HEK293T (cell line): ENCODE measurements around the gene CELF2.
A peak's percentile ranks its signal among the peaks of the same experiment; 100 is the strongest.

ENCODE experiments used
- CTCF ChIA-PET: fragments of 350-600 bp; formaldehyde crosslinking; extraction: SDS; loops from one replicate; lab custom pipeline; 2021; ENCODE audit warnings: antibody characterized with exemption, inconsistent platforms; lab: Yijun Ruan, JAX
- POLR2A ChIA-PET: fragments of 350-600 bp; formaldehyde crosslinking; extraction: SDS; loops from one replicate; lab custom pipeline; 2020; ENCODE audit warnings: antibody characterized with exemption, inconsistent platforms; lab: Yijun Ruan, JAX
- DNase-seq: peaks from one replicate; pipeline ENCODE4 v3.0.0; 2012; ENCODE audit warnings: mixed read lengths; ENCODE audit errors: extremely low spot score
- ARNT ChIP-seq: fragments of 450-650 bp; IDR thresholded peaks from 2 replicates; pipeline ENCODE4 v1.6.1; 2017; ENCODE audit warnings: mild to moderate bottlenecking
- BHLHE40 ChIP-seq: fragments of 450-650 bp; IDR thresholded peaks from 2 replicates; pipeline ENCODE4 v1.6.1; 2016; ENCODE audit warnings: mild to moderate bottlenecking, moderate library complexity, borderline replicate concordance
- CTBP1 ChIP-seq: fragments of 450-650 bp; IDR thresholded peaks from 2 replicates; pipeline ENCODE4 v1.6.1; 2016; ENCODE audit warnings: borderline replicate concordance
- ELF4 ChIP-seq: fragments of 450-650 bp; IDR thresholded peaks from 2 replicates; pipeline ENCODE4 v1.6.1; 2017; ENCODE audit warnings: antibody characterized with exemption
- FOXA1 ChIP-seq: fragments of 450-650 bp; IDR thresholded peaks from 2 replicates; pipeline ENCODE4 v1.6.1; 2016; ENCODE audit warnings: mild to moderate bottlenecking
- FOXK2 ChIP-seq: fragments of 450-650 bp; IDR thresholded peaks from 2 replicates; pipeline ENCODE4 v1.6.1; 2016; ENCODE audit warnings: mild to moderate bottlenecking
- FOXM1 ChIP-seq: fragments of 450-650 bp; IDR thresholded peaks from 2 replicates; pipeline ENCODE4 v1.6.1; 2017; ENCODE audit warnings: mild to moderate bottlenecking, borderline replicate concordance
- HDGF ChIP-seq: fragments of 450-650 bp; IDR thresholded peaks from 2 replicates; pipeline ENCODE4 v1.6.1; 2017; ENCODE audit warnings: antibody characterized with exemption, borderline replicate concordance
- L3MBTL2 ChIP-seq: fragments of 450-650 bp; conservative IDR thresholded peaks from 2 replicates; pipeline ENCODE4 v1.6.1; 2016; ENCODE audit warnings: mild to moderate bottlenecking
- LEF1 ChIP-seq: fragments of 450-650 bp; IDR thresholded peaks from 2 replicates; pipeline ENCODE4 v1.6.1; 2017; ENCODE audit warnings: mild to moderate bottlenecking, borderline replicate concordance
- NFRKB ChIP-seq: fragments of 450-650 bp; IDR thresholded peaks from 2 replicates; pipeline ENCODE4 v1.6.1; 2016; ENCODE audit warnings: mild to moderate bottlenecking, moderate library complexity
- PKNOX1 ChIP-seq: fragments of 450-650 bp; IDR thresholded peaks from 2 replicates; pipeline ENCODE4 v1.6.1; 2016
- SP1 ChIP-seq: fragments of 450-650 bp; IDR thresholded peaks from 2 replicates; pipeline ENCODE4 v1.6.1; 2017
- SUZ12 ChIP-seq: fragments of 450-650 bp; IDR thresholded peaks from 2 replicates; pipeline ENCODE4 v1.6.1; 2016; ENCODE audit warnings: mild to moderate bottlenecking
- TARDBP ChIP-seq: fragments of 450-650 bp; IDR thresholded peaks from 2 replicates; pipeline ENCODE4 v1.6.1; 2016
- ZNF384 ChIP-seq: fragments of 450-650 bp; IDR thresholded peaks from 2 replicates; pipeline ENCODE4 v1.6.1; 2016

CELF2 gene

GRCh38 chr10:11017000-11017569, 587 bp upstream of the CELF2 start:
- ChIA-PET POLR2A (interaction anchor here (0.7 to 2.7 kb wide), 5 partner anchors 10 to 1150 kb away, joined by 3 to 14 read pairs (median 6); no protein-coding TSS in a partner anchor), CTCF (no interaction called here)
- no peak for DNase-seq
- TF ChIP-seq NFRKB: no peak
- peak; percentile 43 for TF ChIP-seq PKNOX1

- peak; percentile 14 for DNase-seq
- ChIA-PET CTCF (interaction anchor here (0.6 kb wide), 1 partner anchor 39 kb away, joined by 3 read pairs; no protein-coding TSS in a partner anchor), POLR2A (interaction anchor here (0.8 to 2.7 kb wide), 4 partner anchors 12 to 246 kb away, joined by 3 to 14 read pairs (median 6); no protein-coding TSS in a partner anchor)
- TF ChIP-seq FOXM1 (no peak), ZNF384 (no peak), ARNT (no peak), ELF4 (no peak), FOXA1 (no peak), SUZ12 (no peak), L3MBTL2 (no peak), PKNOX1 (no peak), FOXK2 (no peak), NFRKB (no peak), TARDBP (no peak), BHLHE40 (no peak), LEF1 (no peak), SP1 (no peak), HDGF (no peak), CTBP1 (no peak)
Measured at GRCh38 chr10:11018432-11018841, 765 bp downstream of the CELF2 start.

- ChIA-PET CTCF (interaction anchor here (0.6 kb wide), 1 partner anchor 39 kb away, joined by 3 read pairs; no protein-coding TSS in a partner anchor), POLR2A (interaction anchor here (0.8 to 2.7 kb wide), 4 partner anchors 11 to 246 kb away, joined by 3 to 14 read pairs (median 6); no protein-coding TSS in a partner anchor)
- no peak for TF ChIP-seq LEF1
- no peak for TF ChIP-seq BHLHE40
- TF ChIP-seq FOXM1: no peak
- no peak for TF ChIP-seq ZNF384
- DNase-seq: no peak
Measured at GRCh38 chr10:11018855-11019631, 1.4 kb downstream of the CELF2 start.

GRCh38 chr10:11019724-11020547, 2.3 kb downstream of the CELF2 start:
- DNase-seq: no peak
- POLR2A ChIA-PET: interaction anchor here (1.3 to 2.7 kb wide), 2 partner anchors 15 to 129 kb away, joined by 3 to 14 read pairs; no protein-coding TSS in a partner anchor
- CTCF ChIA-PET: no interaction called here
- no peak for TF ChIP-seq FOXK2
- TF ChIP-seq BHLHE40: no peak
- TF ChIP-seq SUZ12: no peak
- TF ChIP-seq SP1: no peak
- no peak for TF ChIP-seq TARDBP
- no peak for TF ChIP-seq ARNT
- TF ChIP-seq FOXM1: no peak
- TF ChIP-seq NFRKB: no peak
- no peak for TF ChIP-seq FOXA1
- no peak for TF ChIP-seq ELF4
- no peak for TF ChIP-seq HDGF
- no peak for TF ChIP-seq PKNOX1

- CTCF ChIA-PET: interaction anchor here (0.6 kb wide), 1 partner anchor 100 kb away, joined by 5 read pairs; no protein-coding TSS in a partner anchor
- DNase-seq: no peak
- no peak for TF ChIP-seq FOXK2
- no peak for TF ChIP-seq ELF4
- no peak for TF ChIP-seq ZNF384
- POLR2A ChIA-PET: interaction anchor here (2.4 kb wide), 1 partner anchor 12 kb away, joined by 8 read pairs; no protein-coding TSS in a partner anchor
Measured at GRCh38 chr10:11020548-11020942, 2.9 kb downstream of the CELF2 start.

GRCh38 chr10:11022213-11022612, 4.5 kb downstream of the CELF2 start:
- ChIA-PET POLR2A (interaction anchor here (0.9 to 2.4 kb wide), 2 partner anchors 11 to 103 kb away, joined by 3 to 8 read pairs; no protein-coding TSS in a partner anchor), CTCF (no interaction called here)
- TF ChIP-seq CTBP1 (no peak), LEF1 (no peak), FOXK2 (no peak), ARNT (no peak), TARDBP (no peak)
- no peak for DNase-seq
